ENCODE results near the gene CNGA3.
"Not testable (repeated sequence)": the region's sequence is repeated elsewhere in the genome, so short reads cannot be mapped to it uniquely, and the experiment has no call there.

CNGA3 gene

GRCh38 chr2:98396745-98397355 lies 50.6 kb downstream of the CNGA3 start:
- ATAC-seq (replicated peaks; ENCODE audit: extremely low read depth, poor library complexity, severe bottlenecking) (no peak), DNase-seq (ENCODE audit: low spot score in 2 of 2) (no peak)
- peaks cover 78% of the 10 kb centered on the region for H3K27me3 Mint-ChIP-seq
- H3K4me1 Mint-ChIP-seq = no peaks in the 10 kb centered on the region
- no peaks in the 10 kb centered on the region for H3K9me3 Mint-ChIP-seq
- H3K36me3 Mint-ChIP-seq (ENCODE audit: insufficient read depth) = no peaks in the 10 kb centered on the region
- no peak overlapping the region for H3K4me3 Mint-ChIP-seq
- no peak overlapping the region for H3K27ac Mint-ChIP-seq (ENCODE audit: low read depth)

DNA sequence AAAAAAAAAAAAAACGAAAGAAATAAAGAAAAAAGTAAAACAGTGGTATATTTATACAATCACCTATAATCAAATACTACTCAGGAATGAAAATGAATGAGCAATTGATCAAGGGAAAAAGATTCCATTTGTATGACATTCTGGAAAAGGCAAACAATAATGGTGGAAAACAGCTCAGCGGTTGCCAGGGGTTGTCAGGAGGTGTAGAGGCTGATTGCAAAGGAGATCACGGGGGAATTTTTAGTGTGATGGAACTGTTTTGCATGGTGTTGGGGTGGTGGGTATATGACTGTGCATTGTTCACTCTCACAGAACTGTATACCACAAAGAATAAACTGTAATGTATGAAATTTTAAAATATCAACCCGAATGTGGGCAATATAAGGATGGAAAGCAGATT lies 52.9 kb downstream of the CNGA3 start:
- H3K4me1 Mint-ChIP-seq = no peaks in the 10 kb centered on the region
- DNase-seq (ENCODE audit: low spot score in 2 of 2) (no peak), ATAC-seq (replicated peaks; ENCODE audit: extremely low read depth, poor library complexity, severe bottlenecking) (no peak)
- H3K27me3 Mint-ChIP-seq = peaks cover 73% of the 10 kb centered on the region
- no peak overlapping the region for H3K4me3 Mint-ChIP-seq
- H3K9me3 Mint-ChIP-seq = no peaks in the 10 kb centered on the region
- no peak overlapping the region for H3K27ac Mint-ChIP-seq (ENCODE audit: low read depth)
- no peaks in the 10 kb centered on the region for H3K36me3 Mint-ChIP-seq (ENCODE audit: insufficient read depth)

GRCh38 chr2:98403878-98404277 lies 57.6 kb downstream of the CNGA3 start:
- H3K27ac Mint-ChIP-seq (ENCODE audit: low read depth) = no peak overlapping the region
- H3K9me3 Mint-ChIP-seq = no peaks in the 10 kb centered on the region
- no peak overlapping the region for H3K4me3 Mint-ChIP-seq
- no peaks in the 10 kb centered on the region for H3K36me3 Mint-ChIP-seq (ENCODE audit: insufficient read depth)
- no peak for DNase-seq (ENCODE audit: low spot score in 2 of 2)
- no peaks in the 10 kb centered on the region for H3K4me1 Mint-ChIP-seq
- peaks cover 33% of the 10 kb centered on the region for H3K27me3 Mint-ChIP-seq
- no peak for ATAC-seq (replicated peaks; ENCODE audit: extremely low read depth, poor library complexity, severe bottlenecking)

GRCh38 chr2:98404556-98405250 lies 58.4 kb downstream of the CNGA3 start:
- H3K27ac Mint-ChIP-seq (ENCODE audit: low read depth) = no peak overlapping the region
- peaks cover 25% of the 10 kb centered on the region for H3K27me3 Mint-ChIP-seq
- no peaks in the 10 kb centered on the region for H3K36me3 Mint-ChIP-seq (ENCODE audit: insufficient read depth)
- no peaks in the 10 kb centered on the region for H3K4me1 Mint-ChIP-seq
- H3K4me3 Mint-ChIP-seq = no peak overlapping the region
- no peak for DNase-seq (ENCODE audit: low spot score in 2 of 2)
- H3K9me3 Mint-ChIP-seq = no peaks in the 10 kb centered on the region
- no peak for ATAC-seq (replicated peaks; ENCODE audit: extremely low read depth, poor library complexity, severe bottlenecking)

DNA sequence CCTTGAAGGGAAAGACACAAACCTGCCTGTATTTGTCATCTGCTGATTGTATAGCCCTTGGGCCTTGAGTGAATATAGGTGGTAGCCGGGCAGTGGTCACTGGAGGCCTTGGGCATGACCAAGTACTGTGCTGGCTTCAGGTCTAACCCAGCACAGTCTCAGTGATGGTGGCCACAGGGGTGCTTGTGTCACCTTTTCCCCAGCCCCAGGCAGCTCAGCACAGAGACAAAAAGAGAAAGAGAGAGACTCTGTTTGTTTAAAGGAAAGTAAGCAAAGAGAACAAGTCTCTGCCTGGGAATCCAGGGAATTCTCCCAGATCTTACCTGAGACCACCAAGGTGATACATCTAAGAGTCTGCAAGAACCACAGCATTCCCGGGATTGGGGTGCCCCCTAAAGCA lies 59.0 kb downstream of the CNGA3 start:
- Mint-ChIP-seq H3K36me3 (ENCODE audit: insufficient read depth) (no peaks in the 10 kb centered on the region), H3K9me3 (no peaks in the 10 kb centered on the region), H3K4me3 (no peak overlapping the region), H3K27ac (ENCODE audit: low read depth) (no peak overlapping the region), H3K27me3 (peaks cover 19% of the 10 kb centered on the region), H3K4me1 (no peaks in the 10 kb centered on the region)
- ATAC-seq (replicated peaks; ENCODE audit: extremely low read depth, poor library complexity, severe bottlenecking) (no peak), DNase-seq (ENCODE audit: low spot score in 2 of 2) (no peak)

- no peak for ATAC-seq (replicated peaks; ENCODE audit: extremely low read depth, poor library complexity, severe bottlenecking)
- Mint-ChIP-seq H3K4me1 (peaks cover 5% of the 10 kb centered on the region), H3K27ac (ENCODE audit: low read depth) (no peak overlapping the region), H3K4me3 (no peak overlapping the region), H3K27me3 (no peaks in the 10 kb centered on the region), H3K9me3 (no peaks in the 10 kb centered on the region), H3K36me3 (ENCODE audit: insufficient read depth) (no peaks in the 10 kb centered on the region)
- no peak for DNase-seq (ENCODE audit: low spot score in 2 of 2)
These were observed 61.9 kb downstream of the CNGA3 start for GRCh38 chr2:98408155-98408554.

DNA sequence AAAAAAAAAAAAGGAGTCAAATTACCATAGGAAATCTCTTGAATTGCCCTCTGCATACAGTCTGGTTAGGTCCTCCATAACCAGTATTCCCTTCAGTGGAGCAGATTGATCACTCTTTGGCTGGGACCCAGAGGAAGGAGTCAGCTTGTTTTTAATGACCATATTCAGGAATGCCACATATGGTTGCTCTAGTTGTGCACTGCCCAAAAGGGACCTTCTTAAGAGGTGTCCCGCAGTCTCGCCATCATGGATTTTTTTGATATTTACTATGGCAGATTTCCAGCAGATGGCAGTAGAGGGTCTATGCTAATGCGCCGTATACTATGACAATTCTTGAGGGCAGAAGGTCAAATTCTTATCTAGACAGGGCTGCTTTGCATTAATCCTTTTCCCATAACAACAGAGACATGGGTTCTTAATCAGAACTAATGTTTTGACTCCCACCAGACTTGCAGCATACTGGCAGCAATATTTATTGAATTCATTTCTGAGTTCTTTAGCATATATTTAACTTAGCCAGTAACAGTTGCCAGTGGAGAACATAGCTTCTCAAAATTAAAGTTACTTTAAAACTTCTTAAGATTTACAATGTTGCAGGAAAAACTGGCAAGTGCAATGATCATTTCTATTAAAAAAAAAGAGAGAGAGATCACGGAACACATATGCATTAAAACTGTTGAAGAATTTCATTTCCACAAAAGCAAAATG lies 66.6 kb downstream of the CNGA3 start:
- Mint-ChIP-seq H3K4me3 (no peak overlapping the region), H3K4me1 (peaks cover 5% of the 10 kb centered on the region), H3K27me3 (no peaks in the 10 kb centered on the region), H3K36me3 (ENCODE audit: insufficient read depth) (no peaks in the 10 kb centered on the region), H3K27ac (ENCODE audit: low read depth) (no peak overlapping the region), H3K9me3 (no peaks in the 10 kb centered on the region)
- DNase-seq (ENCODE audit: low spot score in 2 of 2) = peak; percentile 30 to 58
- peak; percentile 80 for ATAC-seq (replicated peaks; ENCODE audit: extremely low read depth, poor library complexity, severe bottlenecking)

DNA sequence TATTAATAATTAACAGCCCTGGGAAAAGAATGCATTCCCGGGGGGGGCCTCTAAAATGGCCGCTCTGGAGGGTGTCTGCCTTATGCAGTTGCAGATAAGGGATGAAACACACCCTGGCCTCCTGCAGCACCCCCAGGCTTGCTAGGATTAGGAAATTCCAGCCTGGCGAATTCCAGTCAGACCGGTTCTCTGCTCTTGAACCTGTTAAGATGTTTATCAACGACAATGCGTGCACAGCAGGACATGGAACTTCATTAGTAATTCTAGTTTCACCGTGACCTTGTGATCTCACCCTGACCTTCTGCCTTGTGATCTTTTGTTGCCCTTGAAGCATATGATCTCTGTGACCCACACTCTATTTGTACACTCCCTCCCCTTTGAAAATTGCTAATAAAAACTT lies 68.0 kb downstream of the CNGA3 start:
- H3K4me3 Mint-ChIP-seq; H3K9me3 Mint-ChIP-seq; H3K27me3 Mint-ChIP-seq; H3K36me3 Mint-ChIP-seq (ENCODE audit: insufficient read depth); DNase-seq (ENCODE audit: low spot score in 2 of 2); H3K4me1 Mint-ChIP-seq; ATAC-seq (replicated peaks; ENCODE audit: extremely low read depth, poor library complexity, severe bottlenecking): not testable (repeated sequence)
- H3K27ac Mint-ChIP-seq (ENCODE audit: low read depth) = peak overlapping the region; percentile 57

- not testable (repeated sequence) for ATAC-seq (replicated peaks; ENCODE audit: extremely low read depth, poor library complexity, severe bottlenecking); H3K27ac Mint-ChIP-seq (ENCODE audit: low read depth); H3K9me3 Mint-ChIP-seq; H3K27me3 Mint-ChIP-seq; H3K4me3 Mint-ChIP-seq; H3K36me3 Mint-ChIP-seq (ENCODE audit: insufficient read depth); H3K4me1 Mint-ChIP-seq; DNase-seq (ENCODE audit: low spot score in 2 of 2)
These were observed 69.5 kb downstream of the CNGA3 start for GRCh38 chr2:98415719-98416248.

DNA sequence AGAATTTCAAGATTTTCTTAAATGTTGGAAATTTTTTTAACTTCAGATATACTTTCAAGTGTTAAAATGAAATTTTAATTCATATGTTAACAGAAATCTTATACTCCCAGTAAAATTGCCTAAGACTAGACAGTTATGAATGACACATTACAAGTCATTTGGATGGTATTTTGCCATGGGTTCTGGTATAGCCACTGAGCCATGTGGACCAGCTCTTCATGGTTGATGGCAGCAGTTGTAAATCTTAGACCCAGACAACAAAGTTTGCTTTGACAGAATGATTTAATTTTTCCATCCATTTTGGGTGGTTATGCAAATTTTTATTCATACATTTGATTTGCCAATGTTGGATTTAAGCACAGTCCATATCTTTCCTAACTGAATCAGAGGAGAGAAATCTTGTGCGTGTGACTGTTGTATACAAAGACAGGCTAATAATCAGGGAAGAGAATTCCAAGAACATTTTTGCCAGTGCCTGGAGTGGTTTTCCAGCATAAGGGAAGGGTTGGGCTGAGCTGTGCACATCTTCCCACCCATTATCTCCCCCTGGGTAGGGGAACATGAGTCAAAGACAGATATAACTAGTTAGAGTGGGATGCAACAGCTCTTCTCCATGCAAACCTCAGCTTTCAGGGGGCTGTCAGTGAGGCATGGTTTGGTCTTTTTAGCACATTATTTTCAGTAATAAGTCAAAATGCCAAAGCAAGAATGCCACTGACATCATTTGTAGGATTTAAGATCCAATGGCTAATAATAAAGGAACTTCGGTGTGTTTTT lies 70.3 kb downstream of the CNGA3 start:
- Mint-ChIP-seq H3K27me3 (no peaks in the 10 kb centered on the region), H3K9me3 (no peaks in the 10 kb centered on the region), H3K36me3 (ENCODE audit: insufficient read depth) (no peaks in the 10 kb centered on the region), H3K4me1 (peaks cover 5% of the 10 kb centered on the region), H3K27ac (ENCODE audit: low read depth) (no peak overlapping the region), H3K4me3 (no peak overlapping the region)
- no peak for DNase-seq (ENCODE audit: low spot score in 2 of 2)
- no peak for ATAC-seq (replicated peaks; ENCODE audit: extremely low read depth, poor library complexity, severe bottlenecking)

- Mint-ChIP-seq H3K9me3 (peaks cover 8% of the 10 kb centered on the region), H3K27me3 (no peaks in the 10 kb centered on the region), H3K4me3 (no peak overlapping the region), H3K36me3 (ENCODE audit: insufficient read depth) (peaks cover 3% of the 10 kb centered on the region), H3K27ac (ENCODE audit: low read depth) (no peak overlapping the region), H3K4me1 (no peaks in the 10 kb centered on the region)
- ATAC-seq (replicated peaks; ENCODE audit: extremely low read depth, poor library complexity, severe bottlenecking) (no peak), DNase-seq (ENCODE audit: low spot score in 2 of 2) (no peak)
These were observed 73.3 kb downstream of the CNGA3 start for GRCh38 chr2:98419544-98419943.

DNA sequence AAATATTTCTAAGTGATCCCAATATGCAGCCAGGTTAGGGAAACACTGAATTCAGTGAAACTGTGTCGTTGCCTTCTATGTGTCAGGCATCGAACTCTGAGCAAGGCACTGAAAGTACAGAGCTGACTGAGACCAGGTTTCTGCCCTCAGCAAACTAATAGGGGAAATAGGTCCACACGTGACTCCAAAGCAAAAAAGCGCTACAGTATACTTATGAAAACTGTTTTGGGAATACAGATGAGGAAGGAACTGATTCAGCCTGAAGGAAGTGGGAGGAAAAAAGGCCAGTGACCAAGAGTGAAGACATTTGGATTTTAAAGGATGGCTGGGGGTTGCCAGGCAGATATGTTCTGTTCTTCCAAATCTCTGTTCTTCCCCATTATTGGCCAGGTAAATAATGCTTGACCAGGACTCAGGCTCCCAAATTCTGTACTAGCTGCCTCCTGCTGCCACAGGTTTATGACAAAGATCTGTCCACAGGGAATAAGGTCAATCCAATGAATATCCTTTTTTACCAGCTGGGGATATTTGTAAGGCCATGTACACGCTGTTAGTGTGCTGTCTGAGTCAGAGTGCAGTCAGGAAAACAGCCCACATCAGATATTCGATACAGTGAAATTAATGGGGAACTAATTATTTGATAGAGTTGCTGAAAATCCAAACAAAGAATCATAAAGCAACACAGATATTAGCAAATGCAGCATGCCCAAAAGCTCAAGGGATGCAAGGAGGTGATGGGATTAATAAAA lies 73.9 kb downstream of the CNGA3 start:
- H3K36me3 Mint-ChIP-seq (ENCODE audit: insufficient read depth) = peaks cover 3% of the 10 kb centered on the region
- no peak overlapping the region for H3K27ac Mint-ChIP-seq (ENCODE audit: low read depth)
- DNase-seq (ENCODE audit: low spot score in 2 of 2) (no peak), ATAC-seq (replicated peaks; ENCODE audit: extremely low read depth, poor library complexity, severe bottlenecking) (no peak)
- no peaks in the 10 kb centered on the region for H3K4me1 Mint-ChIP-seq
- no peak overlapping the region for H3K4me3 Mint-ChIP-seq
- no peaks in the 10 kb centered on the region for H3K27me3 Mint-ChIP-seq
- peaks cover 8% of the 10 kb centered on the region for H3K9me3 Mint-ChIP-seq
